PC-3 (cell line): ENCODE data around the gene RASGRP1.

Source experiments
- CTCF ChIP-seq: fragments of 300-600 bp; sonication (generic); conservative IDR thresholded peaks from 2 replicates; pipeline ENCODE4 v1.5.1; 2017; ENCODE audit warnings: antibody characterized with exemption, low read depth, mild to moderate bottlenecking, low read length
- EZH2 ChIP-seq: fragments of 300-600 bp; sonication (generic); IDR thresholded peaks from one replicate; pipeline ENCODE4 v1.6.1; 2017; ENCODE audit warnings: antibody characterized with exemption, mild to moderate bottlenecking, low read length; ENCODE audit not compliant: unreplicated experiment
- EZH2phosphoT487 ChIP-seq: fragments of 300-600 bp; sonication (generic); IDR thresholded peaks from 2 replicates; pipeline ENCODE4 v1.6.1; 2018; ENCODE audit warnings: mild to moderate bottlenecking, antibody characterized with exemption, low read length, borderline replicate concordance

- TF ChIP-seq CTCF (no peak), EZH2 (no peak), EZH2phosphoT487 (no peak)
Measured at GRCh38 chr15:38534691-38535090, 29.9 kb downstream of the RASGRP1 start.
